Vagina (tissue), 2 donors: Measurements from ENCODE around the gene SNHG17. TPM values are rescaled to one million over a fixed set of nuclear protein-coding genes. Genes with fewer than 3 reads are reported as not detected.
"Not testable (repeated sequence)": the region's sequence is repeated elsewhere in the genome, so short reads cannot be mapped to it uniquely, and the experiment has no call there.

Source experiments
- DNase-seq, 2 donors: peaks; one replicate each; pipeline ENCODE4 v3.0.0-alpha.2; 2017; ENCODE audit errors: extremely low spot score in 2 of 2
- H3K27ac ChIP-seq: fragments of 200-600 bp; sonication (generic); one replicate; pipeline ENCODE4 v1.5.1; 2019
- H3K27me3 ChIP-seq: fragments of 200-600 bp; sonication (generic); one replicate; pipeline ENCODE4 v1.5.1; 2019
- H3K36me3 ChIP-seq, 2 donors: fragments of 200-600 bp; sonication (generic); one replicate each; pipeline ENCODE4 v1.5.1; 2017 to 2019
- H3K4me1 ChIP-seq: fragments of 200-600 bp; sonication (generic); one replicate; pipeline ENCODE4 v1.5.1; 2019
- H3K4me3 ChIP-seq, 2 donors: fragments of 200-600 bp; sonication (generic); 1 replicate in 1 of 2; 2 replicates in 1 of 2; pipeline ENCODE4 v1.5.1; 2016 to 2019
- H3K9me3 ChIP-seq: fragments of 200-600 bp; sonication (generic); one replicate; pipeline ENCODE4 v1.5.1; 2019
- CTCF ChIP-seq, 3 experiments: fragments of 450-650 bp in 2 of 3; fragments of 200-600 bp in 1 of 3; sonication (generic) in 1 of 3; IDR thresholded peaks; one replicate each; pipeline ENCODE4 v1.5.1; 2017 to 2019; ENCODE audit warnings: antibody characterized with exemption in 3 of 3, mild to moderate bottlenecking in 2 of 3, moderate library complexity in 2 of 3
- POLR2A ChIP-seq, 2 donors: fragments of 450-650 bp; IDR thresholded peaks; one replicate each; pipeline ENCODE4 v1.6.1; 2017; ENCODE audit warnings: antibody characterized with exemption in 2 of 2, mild to moderate bottlenecking in 2 of 2, moderate library complexity in 2 of 2
- POLR2AphosphoS5 ChIP-seq, 2 donors: sonication (generic); formaldehyde crosslinking; IDR thresholded peaks; one replicate each; pipeline ENCODE4 v1.9.0; 2017; ENCODE audit warnings: antibody characterized with exemption in 2 of 2, mild to moderate bottlenecking in 2 of 2, low read depth in 1 of 2; ENCODE audit not compliant: insufficient read depth in 1 of 2
- intact Hi-C: fragments of 100-400 bp; cut with DNase I; formaldehyde crosslinking; loops from one replicate; pipeline ENCODE4 v1.15.1; 2023
- total RNA-seq: library from RNA; depleted of rRNA; stranded (reverse); fragments of >200 nt; gene quantifications from one replicate; pipeline ENCODE4 v1.2.3, GENCODE V29; 2016

The SNHG17 gene
- total RNA-seq, 1 donor from 2014 or later, result 37.3 TPM

- intact Hi-C loops, result loop anchor here (5.0 kb wide), 1 partner anchor 70 kb away; no protein-coding TSS in a partner anchor
- peaks cover 0 to 4% of the 10 kb centered on the region in 2 donors for H3K36me3 ChIP-seq
Measured at GRCh38 chr20:38407321-38407720, 27.8 kb downstream of the SNHG17 start.

DNA sequence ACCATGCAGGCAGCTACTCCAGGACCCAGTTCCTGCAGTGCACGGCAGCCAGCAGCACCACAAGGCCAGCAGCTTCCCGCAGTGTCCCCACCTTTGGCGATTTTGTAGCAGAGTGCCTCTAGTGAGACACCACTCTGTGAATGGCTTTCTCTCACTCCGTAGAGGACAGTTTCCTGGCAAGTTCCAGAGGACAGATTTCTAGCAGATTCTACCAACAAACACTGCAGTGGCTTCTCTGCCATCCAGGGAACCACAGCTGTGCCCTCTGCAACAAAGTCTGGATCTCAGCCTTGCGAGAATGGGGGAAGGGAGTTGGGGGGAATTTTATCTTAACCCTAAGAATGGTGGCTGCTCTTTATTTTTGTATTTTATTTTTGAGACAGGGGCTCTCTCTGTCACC, 28.7 kb downstream of the SNHG17 start:
- no peak for TF ChIP-seq POLR2A (IDR thresholded peaks at IDR 0.05)
- Histone ChIP-seq H3K27me3 (no peaks in the 10 kb centered on the region), H3K36me3 (peaks cover 0 to 4% of the 10 kb centered on the region in 2 donors), H3K4me1 (no peaks in the 10 kb centered on the region), H3K9me3 (no peaks in the 10 kb centered on the region), H3K4me3 (no peak overlapping the region), H3K27ac (no peak overlapping the region)
- intact Hi-C loops, result loop anchor here (5.0 kb wide), 1 partner anchor 69 kb away; no protein-coding TSS in a partner anchor
- no peak for DNase-seq

More at GRCh38 chr20:38407321-38407720, 27.8 kb downstream of the SNHG17 start:
- Histone ChIP-seq H3K4me1 (no peaks in the 10 kb centered on the region), H3K27ac (no peak overlapping the region), H3K27me3 (no peaks in the 10 kb centered on the region), H3K9me3 (no peaks in the 10 kb centered on the region), H3K4me3 (no peak overlapping the region)
- TF ChIP-seq POLR2A (IDR thresholded peaks at IDR 0.05), result no peak
- TF ChIP-seq CTCF (IDR thresholded peaks at IDR 0.05), result no peak
- no peak for TF ChIP-seq POLR2AphosphoS5 (IDR thresholded peaks at IDR 0.05; ENCODE audit: insufficient read depth in 1 of 2, low read depth in 1 of 2)
- no peak for DNase-seq

DNA sequence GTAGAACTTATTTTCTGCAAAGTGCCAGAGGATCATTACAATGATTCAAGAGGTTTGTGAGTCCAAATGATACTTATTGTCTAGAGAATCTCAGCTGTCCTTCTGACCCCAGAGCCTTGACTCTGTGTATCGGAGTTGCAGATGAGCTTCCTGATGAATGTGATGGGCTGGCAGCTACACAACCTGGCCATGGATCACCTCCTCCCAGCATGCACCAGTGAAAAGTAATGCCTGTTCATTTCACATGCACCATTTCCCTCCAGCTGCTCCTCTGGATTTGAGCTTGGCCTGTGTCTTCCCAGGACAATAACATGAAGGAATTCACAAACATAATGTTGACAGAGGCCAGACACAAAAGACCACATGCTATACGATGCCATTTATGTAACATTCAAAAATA, 30.0 kb downstream of the SNHG17 start:
- intact Hi-C loops, result loop anchor here (5.0 kb wide), 1 partner anchor 68 kb away; no protein-coding TSS in a partner anchor
- no peaks in the 10 kb centered on the region for H3K27me3 ChIP-seq
- TF ChIP-seq POLR2A (IDR thresholded peaks at IDR 0.05) (no peak), POLR2AphosphoS5 (IDR thresholded peaks at IDR 0.05; ENCODE audit: insufficient read depth in 1 of 2, low read depth in 1 of 2) (no peak)
- H3K36me3 ChIP-seq, result no peaks in the 10 kb centered on the region
- no peak overlapping the region for H3K4me3 ChIP-seq
- H3K27ac ChIP-seq, result no peak overlapping the region
- no peaks in the 10 kb centered on the region for H3K9me3 ChIP-seq
- no peak for DNase-seq
- H3K4me1 ChIP-seq, result no peaks in the 10 kb centered on the region

GRCh38 chr20:38404016-38404415, 31.1 kb downstream of the SNHG17 start:
- no peak overlapping the region for H3K27ac ChIP-seq
- H3K27me3 ChIP-seq, result no peaks in the 10 kb centered on the region
- no peak for DNase-seq
- H3K4me1 ChIP-seq, result no peaks in the 10 kb centered on the region
- intact Hi-C loops, result no loop called here
- no peak overlapping the region for H3K4me3 ChIP-seq
- TF ChIP-seq POLR2AphosphoS5 (IDR thresholded peaks at IDR 0.05; ENCODE audit: insufficient read depth in 1 of 2, low read depth in 1 of 2) (no peak), CTCF (IDR thresholded peaks at IDR 0.05) (no peak), POLR2A (IDR thresholded peaks at IDR 0.05) (no peak)
- H3K36me3 ChIP-seq, result no peaks in the 10 kb centered on the region
- no peaks in the 10 kb centered on the region for H3K9me3 ChIP-seq

DNA sequence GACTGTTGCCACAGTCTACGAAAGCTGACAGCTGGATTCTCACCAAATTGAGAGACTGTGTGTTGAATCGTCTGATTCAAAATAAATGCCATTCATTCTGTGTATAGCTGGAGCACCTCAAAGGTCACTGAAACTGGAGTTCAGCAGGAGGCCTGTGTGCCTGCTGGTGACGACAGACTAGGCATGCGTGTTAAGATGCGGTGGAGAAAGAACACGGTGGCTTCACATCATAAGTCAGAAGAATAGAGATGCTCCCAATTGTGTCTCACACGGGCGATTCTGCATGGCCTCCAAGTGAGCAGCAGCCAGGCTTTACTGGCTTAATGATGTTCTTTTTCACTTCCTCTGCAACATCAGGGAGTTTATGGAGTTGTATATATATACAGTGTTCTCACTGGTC, 32.3 kb downstream of the SNHG17 start:
- Histone ChIP-seq H3K4me1 (no peaks in the 10 kb centered on the region), H3K27ac (no peak overlapping the region), H3K27me3 (no peaks in the 10 kb centered on the region), H3K36me3 (no peaks in the 10 kb centered on the region), H3K9me3 (no peaks in the 10 kb centered on the region), H3K4me3 (no peak overlapping the region)
- intact Hi-C loops, result no loop called here
- DNase-seq, result no peak
- TF ChIP-seq POLR2A (IDR thresholded peaks at IDR 0.05) (no peak), CTCF (IDR thresholded peaks at IDR 0.05) (no peak), POLR2AphosphoS5 (IDR thresholded peaks at IDR 0.05; ENCODE audit: insufficient read depth in 1 of 2, low read depth in 1 of 2) (no peak)

DNA sequence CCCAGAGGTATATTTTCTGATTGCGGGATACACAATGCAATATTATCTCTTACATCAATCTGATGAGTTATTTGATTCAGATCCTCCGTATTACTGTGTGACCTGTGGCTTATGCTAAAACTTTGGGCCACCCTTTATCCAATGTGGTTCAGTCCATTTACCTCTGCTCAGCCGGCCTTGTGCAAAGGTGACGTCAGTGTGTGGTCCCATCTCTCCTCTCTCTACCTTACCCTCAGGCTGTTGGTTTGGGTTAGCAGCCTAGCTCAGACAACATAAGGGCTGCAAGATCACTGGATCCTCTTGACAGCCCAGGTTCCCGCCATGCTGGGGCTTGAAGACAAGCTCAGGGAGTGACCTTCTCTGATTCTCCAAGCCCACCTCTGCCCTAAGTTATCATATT, 33.0 kb downstream of the SNHG17 start:
- H3K4me1 ChIP-seq, result no peaks in the 10 kb centered on the region
- no peaks in the 10 kb centered on the region for H3K27me3 ChIP-seq
- DNase-seq, result no peak
- intact Hi-C loops, result no loop called here
- no peak overlapping the region for H3K27ac ChIP-seq
- H3K4me3 ChIP-seq, result no peak overlapping the region
- H3K9me3 ChIP-seq, result no peaks in the 10 kb centered on the region
- TF ChIP-seq POLR2A (IDR thresholded peaks at IDR 0.05) (no peak), POLR2AphosphoS5 (IDR thresholded peaks at IDR 0.05; ENCODE audit: insufficient read depth in 1 of 2, low read depth in 1 of 2) (no peak), CTCF (IDR thresholded peaks at IDR 0.05) (no peak)
- H3K36me3 ChIP-seq, result no peaks in the 10 kb centered on the region

DNA sequence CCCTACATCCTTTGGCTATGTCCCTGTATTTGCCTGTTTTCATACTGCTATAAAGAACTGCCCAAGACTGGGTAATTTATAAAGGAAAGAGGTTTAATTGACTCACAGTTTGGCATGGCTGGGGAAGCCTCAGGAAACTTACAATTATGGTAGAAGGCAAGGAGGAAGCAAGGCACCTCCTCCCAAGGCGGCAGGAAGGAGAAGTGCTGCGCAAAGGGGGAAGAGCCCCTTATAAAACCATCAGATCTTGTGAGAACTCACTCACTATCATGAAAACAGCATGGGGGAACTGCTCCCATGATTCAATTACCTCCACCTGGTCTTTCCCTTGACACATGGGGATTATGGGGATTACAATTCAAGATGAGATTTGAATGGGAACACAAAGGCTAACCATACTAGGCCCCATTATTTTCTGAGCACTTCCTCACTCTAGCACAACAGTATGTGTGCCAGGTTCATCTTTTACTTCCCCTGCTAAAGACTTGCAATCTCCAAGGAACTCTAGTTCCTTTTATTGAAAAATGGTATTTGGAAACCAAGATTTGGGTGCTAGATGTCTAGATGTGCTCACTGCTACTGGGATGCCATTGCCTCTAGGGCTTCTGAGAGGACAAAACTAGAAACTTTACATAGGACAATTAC, 39.3 kb downstream of the SNHG17 start:
- H3K4me1 ChIP-seq, result peaks cover 17% of the 10 kb centered on the region
- intact Hi-C loops, H3K27ac ChIP-seq, H3K9me3 ChIP-seq, H3K4me3 ChIP-seq, H3K36me3 ChIP-seq, DNase-seq, H3K27me3 ChIP-seq: not testable (repeated sequence)
